K562 (cell line): ENCODE data around the gene MARVELD1. TPM values are rescaled to one million over a fixed set of nuclear protein-coding genes. Genes with fewer than 3 reads are reported as not detected.

ENCODE experiments used
- CREBBP ChIP-seq: IDR thresholded peaks from one replicate; pipeline ENCODE4 v1.6.1; 2012; ENCODE audit warnings: low read depth, mild to moderate bottlenecking, control low read depth, inconsistent platforms, low read length
- FOXJ2 ChIP-seq: fragments of 200-800 bp; sonication (Bioruptor generic); IDR thresholded peaks from 2 replicates; pipeline ENCODE4 v1.6.1; 2016; ENCODE audit warnings: missing genetic modification characterization, missing compliant biosample characterization
- ILF3 ChIP-seq: fragments of 450-650 bp; IDR thresholded peaks from 2 replicates; pipeline ENCODE4 v1.6.1; 2018; ENCODE audit warnings: antibody characterized with exemption, mild to moderate bottlenecking, moderate library complexity, borderline replicate concordance
- MBD2 ChIP-seq: sonication (generic); IDR thresholded peaks from 2 replicates; pipeline ENCODE4 v1.6.1; 2016; ENCODE audit warnings: low read depth, borderline replicate concordance
- NFE2L1 ChIP-seq: fragments of 450-650 bp; IDR thresholded peaks from 2 replicates; pipeline ENCODE4 v1.6.1; 2016; ENCODE audit warnings: missing genetic modification characterization, low read depth, mild to moderate bottlenecking, missing compliant biosample characterization, moderate library complexity, borderline replicate concordance
- RBM22 ChIP-seq: fragments of 200-400 bp; formaldehyde crosslinking; IDR thresholded peaks from 2 replicates; pipeline ENCODE4 v1.6.1; 2018; ENCODE audit warnings: low read length, low read depth; ENCODE audit not compliant: poor library complexity, severe bottlenecking
- XRCC5 ChIP-seq: fragments of 200-400 bp; formaldehyde crosslinking; IDR thresholded peaks from 2 replicates; pipeline ENCODE4 v1.6.1; 2017; ENCODE audit warnings: low read depth, mild to moderate bottlenecking, low read length
- YBX1 ChIP-seq: fragments of 450-650 bp; IDR thresholded peaks from 2 replicates; pipeline ENCODE4 v1.7.1; 2016; ENCODE audit warnings: mild to moderate bottlenecking
- ZNF140 ChIP-seq: fragments of 250-450 bp; sonication (Bioruptor Pico); IDR thresholded peaks from 2 replicates; pipeline ENCODE4 v1.8.0; 2021; ENCODE audit warnings: moderate library complexity, mild to moderate bottlenecking, inconsistent platforms
- ZNF668 ChIP-seq: fragments of 250-450 bp; sonication (Bioruptor Pico); IDR thresholded peaks from 2 replicates; pipeline ENCODE4 v1.8.0; 2022; ENCODE audit warnings: mild to moderate bottlenecking, inconsistent platforms
- polyA plus RNA-seq, 8 experiments: library from polyadenylated mRNA; depleted of rRNA in 4 of 8; stranded (reverse) in 5 of 8; unstranded in 3 of 8; fragments of >200 nt; fragmentation: Nextera tagmentation in 2 of 8; fragmentation: Illumina TruSeq in 1 of 8; extraction: Ambion mirVana in 2 of 8; extraction: Trizol in 1 of 8; gene quantifications; 2 replicates each; pipeline versions ENCODE4 v1.2.1 to v1.2.3, GENCODE V29; 2011 to 2014; ENCODE audit warnings: inconsistent platforms in 1 of 8, missing spikeins in 1 of 8
- total RNA-seq, 7 experiments: library from RNA; depleted of rRNA in 6 of 7; stranded (reverse); fragments of >200 nt in 6 of 7; fragmentation: Illumina TruSeq in 2 of 7; extraction: Trizol in 2 of 7; gene quantifications; 2 replicates each; pipeline versions ENCODE4 v1.2.1 to v1.2.3, GENCODE V29; 2011 to 2021; ENCODE audit warnings: low replicate concordance in 1 of 7
- TF ChIP-seq, protein P1 (sequence below): IDR thresholded peaks from 2 replicates; pipeline ENCODE4 v1.6.1; 2016; ENCODE audit warnings: missing genetic modification characterization, missing compliant biosample characterization
- TF ChIP-seq, protein P2 (sequence below), 2 experiments: fragments of 450-650 bp in 1 of 2; sonication (generic) in 1 of 2; formaldehyde crosslinking in 1 of 2; IDR thresholded peaks in 1 of 2; conservative IDR thresholded peaks in 1 of 2; 2 replicates each; pipeline versions ENCODE4 v1.6.1 to v1.8.1; 2016 to 2023; ENCODE audit warnings: mild to moderate bottlenecking in 2 of 2, moderate library complexity in 2 of 2, inconsistent platforms in 1 of 2, missing genetic modification reagents in 1 of 2
- TF ChIP-seq, protein P3 (sequence below): sonication (generic); formaldehyde crosslinking; IDR thresholded peaks from 2 replicates; pipeline ENCODE4 v1.4.0; 2020; ENCODE audit warnings: mild to moderate bottlenecking, missing genetic modification reagents
- TF ChIP-seq, protein P4 (sequence below): sonication (generic); formaldehyde crosslinking; IDR thresholded peaks from 2 replicates; pipeline ENCODE4 v1.8.1; 2023; ENCODE audit warnings: mild to moderate bottlenecking, missing genetic modification reagents, moderate library complexity
- TF ChIP-seq, protein P5 (sequence below): fragments of 450-650 bp; IDR thresholded peaks from 2 replicates; pipeline ENCODE4 v1.6.1; 2016; ENCODE audit warnings: missing biosample characterization, missing genetic modification characterization
- TF ChIP-seq, protein P6 (sequence below): fragments of 450-650 bp; IDR thresholded peaks from 2 replicates; pipeline ENCODE4 v1.6.1; 2016; ENCODE audit warnings: antibody characterized with exemption

MARVELD1 gene
- total and polyA plus RNA-seq, 9 of the 15 experiments (the other 6 are each of a cell fraction or from before 2014, with no cell fraction given) = 2.7 to 12.5 (median 5.3) TPM

DNA sequence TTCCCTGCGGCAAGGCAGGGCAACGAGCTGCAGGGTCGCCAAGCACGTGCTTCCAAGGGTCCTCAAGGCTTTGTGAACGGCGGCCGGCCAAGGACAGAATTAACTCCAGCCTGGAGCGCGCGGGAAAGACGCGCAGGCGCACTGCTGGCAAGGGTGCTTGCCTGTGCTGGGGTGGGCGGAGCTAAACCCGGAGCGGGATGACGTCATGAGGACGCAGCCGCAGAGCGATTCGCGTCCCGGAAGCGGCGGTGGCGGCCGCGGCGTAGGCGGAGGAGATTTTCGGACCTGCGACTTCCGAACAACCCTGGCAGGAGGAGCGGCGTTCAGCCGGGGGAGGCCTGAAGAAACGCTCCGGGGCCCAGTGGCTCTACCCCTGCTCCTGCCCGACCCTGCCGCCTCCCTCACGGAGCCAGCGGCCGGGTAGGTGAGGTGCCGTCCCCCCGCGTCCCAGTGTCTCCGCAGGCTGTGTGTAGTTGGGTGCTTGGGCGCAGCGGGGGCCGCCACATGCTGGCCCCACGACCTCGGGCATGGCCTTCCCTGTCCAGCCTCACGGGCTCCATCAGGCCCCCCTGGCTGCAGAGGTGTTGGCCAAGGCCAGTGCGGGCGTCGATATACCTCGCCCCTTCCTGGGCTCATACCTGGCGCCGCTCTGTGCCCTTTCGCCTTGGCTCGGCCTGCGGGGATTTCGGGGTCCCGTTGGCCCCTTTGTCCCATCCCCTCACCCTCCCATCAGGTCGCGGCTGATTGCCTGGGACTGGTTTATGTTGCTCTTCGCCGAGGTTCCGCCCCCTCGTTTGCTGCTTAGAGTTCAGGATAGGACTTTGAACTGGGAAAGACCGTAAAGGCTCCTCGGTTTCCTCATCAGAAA is 23.6 kb downstream of the MARVELD1 start, which contains the start of gene ZFYVE27 (continued):
- TF ChIP-seq, protein P1, sequence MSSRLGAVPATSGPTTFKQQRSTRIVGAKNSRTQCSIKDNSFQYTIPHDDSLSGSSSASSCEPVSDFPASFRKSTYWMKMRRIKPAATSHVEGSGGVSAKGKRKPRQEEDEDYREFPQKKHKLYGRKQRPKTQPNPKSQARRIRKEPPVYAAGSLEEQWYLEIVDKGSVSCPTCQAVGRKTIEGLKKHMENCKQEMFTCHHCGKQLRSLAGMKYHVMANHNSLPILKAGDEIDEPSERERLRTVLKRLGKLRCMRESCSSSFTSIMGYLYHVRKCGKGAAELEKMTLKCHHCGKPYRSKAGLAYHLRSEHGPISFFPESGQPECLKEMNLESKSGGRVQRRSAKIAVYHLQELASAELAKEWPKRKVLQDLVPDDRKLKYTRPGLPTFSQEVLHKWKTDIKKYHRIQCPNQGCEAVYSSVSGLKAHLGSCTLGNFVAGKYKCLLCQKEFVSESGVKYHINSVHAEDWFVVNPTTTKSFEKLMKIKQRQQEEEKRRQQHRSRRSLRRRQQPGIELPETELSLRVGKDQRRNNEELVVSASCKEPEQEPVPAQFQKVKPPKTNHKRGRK (tag) = no peak
- TF ChIP-seq ZNF140 (no peak), MBD2 (no peak), YBX1 (no peak), ZNF668 (CRISPR knock-in tag) (0 out of 2 replicates have a peak, but pooled peaks have one; percentile 76), XRCC5 (no peak), NFE2L1 (no peak), FOXJ2 (tag) (no peak), CREBBP (no peak), RBM22 (no peak), ILF3 (no peak)
- TF ChIP-seq, protein P2, sequence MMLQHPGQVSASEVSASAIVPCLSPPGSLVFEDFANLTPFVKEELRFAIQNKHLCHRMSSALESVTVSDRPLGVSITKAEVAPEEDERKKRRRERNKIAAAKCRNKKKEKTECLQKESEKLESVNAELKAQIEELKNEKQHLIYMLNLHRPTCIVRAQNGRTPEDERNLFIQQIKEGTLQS (IDR thresholded peaks at IDR 0.05) = peak; percentile 100
- TF ChIP-seq, protein P2 (CRISPR knock-in tag; conservative IDR thresholded peaks at IDR 0.05) = no peak
- TF ChIP-seq, protein P3, sequence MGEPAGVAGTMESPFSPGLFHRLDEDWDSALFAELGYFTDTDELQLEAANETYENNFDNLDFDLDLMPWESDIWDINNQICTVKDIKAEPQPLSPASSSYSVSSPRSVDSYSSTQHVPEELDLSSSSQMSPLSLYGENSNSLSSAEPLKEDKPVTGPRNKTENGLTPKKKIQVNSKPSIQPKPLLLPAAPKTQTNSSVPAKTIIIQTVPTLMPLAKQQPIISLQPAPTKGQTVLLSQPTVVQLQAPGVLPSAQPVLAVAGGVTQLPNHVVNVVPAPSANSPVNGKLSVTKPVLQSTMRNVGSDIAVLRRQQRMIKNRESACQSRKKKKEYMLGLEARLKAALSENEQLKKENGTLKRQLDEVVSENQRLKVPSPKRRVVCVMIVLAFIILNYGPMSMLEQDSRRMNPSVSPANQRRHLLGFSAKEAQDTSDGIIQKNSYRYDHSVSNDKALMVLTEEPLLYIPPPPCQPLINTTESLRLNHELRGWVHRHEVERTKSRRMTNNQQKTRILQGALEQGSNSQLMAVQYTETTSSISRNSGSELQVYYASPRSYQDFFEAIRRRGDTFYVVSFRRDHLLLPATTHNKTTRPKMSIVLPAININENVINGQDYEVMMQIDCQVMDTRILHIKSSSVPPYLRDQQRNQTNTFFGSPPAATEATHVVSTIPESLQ (CRISPR knock-in tag) = peak; percentile 97
- TF ChIP-seq, protein P4, sequence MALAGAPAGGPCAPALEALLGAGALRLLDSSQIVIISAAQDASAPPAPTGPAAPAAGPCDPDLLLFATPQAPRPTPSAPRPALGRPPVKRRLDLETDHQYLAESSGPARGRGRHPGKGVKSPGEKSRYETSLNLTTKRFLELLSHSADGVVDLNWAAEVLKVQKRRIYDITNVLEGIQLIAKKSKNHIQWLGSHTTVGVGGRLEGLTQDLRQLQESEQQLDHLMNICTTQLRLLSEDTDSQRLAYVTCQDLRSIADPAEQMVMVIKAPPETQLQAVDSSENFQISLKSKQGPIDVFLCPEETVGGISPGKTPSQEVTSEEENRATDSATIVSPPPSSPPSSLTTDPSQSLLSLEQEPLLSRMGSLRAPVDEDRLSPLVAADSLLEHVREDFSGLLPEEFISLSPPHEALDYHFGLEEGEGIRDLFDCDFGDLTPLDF = no peak
- TF ChIP-seq, protein P5, sequence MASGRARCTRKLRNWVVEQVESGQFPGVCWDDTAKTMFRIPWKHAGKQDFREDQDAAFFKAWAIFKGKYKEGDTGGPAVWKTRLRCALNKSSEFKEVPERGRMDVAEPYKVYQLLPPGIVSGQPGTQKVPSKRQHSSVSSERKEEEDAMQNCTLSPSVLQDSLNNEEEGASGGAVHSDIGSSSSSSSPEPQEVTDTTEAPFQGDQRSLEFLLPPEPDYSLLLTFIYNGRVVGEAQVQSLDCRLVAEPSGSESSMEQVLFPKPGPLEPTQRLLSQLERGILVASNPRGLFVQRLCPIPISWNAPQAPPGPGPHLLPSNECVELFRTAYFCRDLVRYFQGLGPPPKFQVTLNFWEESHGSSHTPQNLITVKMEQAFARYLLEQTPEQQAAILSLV (tag) = no peak; the same call in 1 of the 2 replicates
- TF ChIP-seq, protein P6, sequence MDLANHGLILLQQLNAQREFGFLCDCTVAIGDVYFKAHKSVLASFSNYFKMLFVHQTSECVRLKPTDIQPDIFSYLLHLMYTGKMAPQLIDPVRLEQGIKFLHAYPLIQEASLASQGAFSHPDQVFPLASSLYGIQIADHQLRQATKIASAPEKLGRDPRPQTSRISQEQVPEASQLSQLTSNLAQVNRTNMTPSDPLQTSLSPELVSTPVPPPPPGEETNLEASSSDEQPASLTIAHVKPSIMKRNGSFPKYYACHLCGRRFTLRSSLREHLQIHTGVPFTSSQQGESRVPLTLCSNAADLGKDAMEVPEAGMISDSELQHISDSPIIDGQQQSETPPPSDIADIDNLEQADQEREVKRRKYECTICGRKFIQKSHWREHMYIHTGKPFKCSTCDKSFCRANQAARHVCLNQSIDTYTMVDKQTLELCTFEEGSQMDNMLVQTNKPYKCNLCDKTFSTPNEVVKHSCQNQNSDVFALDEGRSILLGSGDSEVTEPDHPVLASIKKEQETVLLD = peak; percentile 90
